ENCODE measurements around the gene PITPNM1.

PITPNM1 gene

DNA sequence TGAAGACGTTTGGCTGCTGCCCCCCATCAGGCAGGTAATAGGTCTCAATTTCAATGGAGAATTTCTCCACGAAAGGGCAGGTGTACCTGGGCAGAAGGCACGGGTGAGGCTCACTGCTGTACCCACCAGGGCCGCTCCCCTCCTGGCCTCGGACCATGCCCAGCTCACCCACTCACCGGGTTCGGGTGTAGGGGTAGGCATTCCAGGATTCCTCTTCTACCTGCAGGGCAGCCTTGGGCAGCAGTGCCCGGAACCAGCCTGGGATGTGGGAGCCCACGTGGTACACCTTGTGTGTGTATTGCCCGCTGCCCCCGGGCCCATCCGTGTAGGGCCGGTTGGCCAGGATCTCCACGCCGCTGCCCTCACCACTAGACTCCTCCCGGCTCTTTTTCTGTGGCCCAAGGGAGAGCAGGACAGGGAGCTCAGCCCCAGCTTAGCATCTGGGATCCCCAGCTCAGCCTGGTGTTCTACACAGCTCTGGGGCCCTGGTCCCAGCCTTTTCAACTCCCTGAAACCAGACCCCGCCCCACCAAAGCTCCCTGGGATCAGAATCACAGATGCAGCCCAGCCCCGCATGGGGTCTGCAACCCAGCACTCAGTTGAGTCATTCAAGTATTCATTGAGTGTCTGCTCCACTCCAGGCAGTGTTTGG, 2.7 kb downstream of the PITPNM1 start:
- no peak for DNase-seq

DNA sequence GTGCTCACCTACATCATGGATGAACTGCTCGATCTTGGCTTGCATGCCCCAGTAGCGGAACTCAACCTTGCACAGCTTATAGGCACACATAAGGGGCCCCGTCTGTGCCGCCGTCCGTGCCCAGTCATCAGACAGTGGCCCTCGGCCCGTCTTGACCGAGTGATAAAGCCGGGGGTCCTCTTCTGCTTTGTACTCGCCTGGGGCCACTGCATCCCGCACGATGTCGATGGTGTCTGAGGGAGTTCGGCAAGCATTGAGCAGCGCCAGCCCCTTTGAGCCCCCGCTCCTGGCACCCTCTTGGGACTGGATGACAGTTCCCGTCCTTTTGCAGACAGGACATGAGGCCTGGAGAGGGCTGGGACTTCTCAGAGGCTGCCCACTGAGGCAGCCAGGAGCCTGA, 3.3 kb downstream of the PITPNM1 start:
- no peak for DNase-seq

- DNase-seq = no peak
Observed at GRCh38 chr11:67500831-67501715, 4.1 kb downstream of the PITPNM1 start.

DNA sequence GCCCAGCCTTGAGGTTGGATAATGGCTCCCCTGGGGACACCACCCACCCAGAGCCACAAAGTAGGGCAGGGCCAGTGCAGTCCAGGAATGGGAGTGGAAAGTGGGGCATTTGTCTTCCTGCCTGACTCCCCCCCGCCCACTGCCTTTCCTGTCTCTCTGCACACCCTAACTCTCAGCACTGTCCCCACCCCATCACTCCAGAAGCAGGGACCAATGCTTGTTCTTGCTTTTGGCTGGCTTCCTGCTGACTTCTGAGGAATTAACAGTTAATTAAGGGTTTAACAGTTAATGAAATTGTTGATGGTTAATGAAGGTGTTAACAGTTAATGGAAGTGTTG, 4.7 kb downstream of the PITPNM1 start:
- DNase-seq = no peak

GRCh38 chr11:67499808-67500483, 5.2 kb downstream of the PITPNM1 start:
- DNase-seq = no peak

GRCh38 chr11:67498544-67498972, 6.6 kb downstream of the PITPNM1 start:
- DNase-seq = no peak

- no peak for DNase-seq
Observed at GRCh38 chr11:67497656-67498291, 7.4 kb downstream of the PITPNM1 start.

- DNase-seq = no peak
Observed at GRCh38 chr11:67496113-67496512, 9.1 kb downstream of the PITPNM1 start.

DNA sequence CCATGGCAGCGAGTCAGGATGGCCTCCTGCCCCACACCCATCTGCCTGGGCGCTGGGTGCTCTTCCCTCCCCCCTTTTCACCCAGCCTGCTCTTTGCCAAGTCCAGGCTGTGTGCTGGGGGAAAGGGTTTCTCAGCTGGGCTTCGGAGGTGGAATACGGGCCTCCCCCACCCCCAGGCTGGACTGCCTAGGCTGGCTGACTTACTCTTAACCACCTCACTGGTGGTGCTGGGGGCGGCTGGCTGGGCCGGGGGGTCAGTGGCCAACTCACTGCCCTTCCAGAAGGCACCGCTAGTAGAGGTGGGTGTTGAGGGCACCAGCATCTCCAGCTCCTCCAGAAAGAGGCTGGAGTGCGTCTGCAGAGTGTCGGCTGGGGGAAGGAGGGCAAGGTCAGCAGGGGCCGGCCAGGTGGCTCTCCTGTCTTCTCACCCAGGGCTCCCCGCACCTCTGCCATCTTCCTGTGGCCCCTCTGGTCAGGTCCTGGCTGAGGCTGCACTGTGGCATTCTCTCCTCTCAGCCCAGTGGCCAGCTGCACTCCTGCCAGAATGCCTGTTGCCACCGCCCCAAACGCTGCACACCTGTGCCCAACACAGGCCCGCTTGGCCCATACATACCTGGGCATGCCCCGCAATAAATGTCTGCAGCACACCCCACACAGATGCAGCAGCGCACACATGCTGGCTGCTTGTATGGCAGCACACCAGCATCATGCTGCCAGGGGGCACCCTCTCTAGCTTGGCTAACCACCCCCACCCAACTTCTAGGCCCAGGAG, 9.7 kb downstream of the PITPNM1 start:
- DNase-seq = no peak

- no peak for DNase-seq
Observed at GRCh38 chr11:67494371-67495233, 10.6 kb downstream of the PITPNM1 start.

DNA sequence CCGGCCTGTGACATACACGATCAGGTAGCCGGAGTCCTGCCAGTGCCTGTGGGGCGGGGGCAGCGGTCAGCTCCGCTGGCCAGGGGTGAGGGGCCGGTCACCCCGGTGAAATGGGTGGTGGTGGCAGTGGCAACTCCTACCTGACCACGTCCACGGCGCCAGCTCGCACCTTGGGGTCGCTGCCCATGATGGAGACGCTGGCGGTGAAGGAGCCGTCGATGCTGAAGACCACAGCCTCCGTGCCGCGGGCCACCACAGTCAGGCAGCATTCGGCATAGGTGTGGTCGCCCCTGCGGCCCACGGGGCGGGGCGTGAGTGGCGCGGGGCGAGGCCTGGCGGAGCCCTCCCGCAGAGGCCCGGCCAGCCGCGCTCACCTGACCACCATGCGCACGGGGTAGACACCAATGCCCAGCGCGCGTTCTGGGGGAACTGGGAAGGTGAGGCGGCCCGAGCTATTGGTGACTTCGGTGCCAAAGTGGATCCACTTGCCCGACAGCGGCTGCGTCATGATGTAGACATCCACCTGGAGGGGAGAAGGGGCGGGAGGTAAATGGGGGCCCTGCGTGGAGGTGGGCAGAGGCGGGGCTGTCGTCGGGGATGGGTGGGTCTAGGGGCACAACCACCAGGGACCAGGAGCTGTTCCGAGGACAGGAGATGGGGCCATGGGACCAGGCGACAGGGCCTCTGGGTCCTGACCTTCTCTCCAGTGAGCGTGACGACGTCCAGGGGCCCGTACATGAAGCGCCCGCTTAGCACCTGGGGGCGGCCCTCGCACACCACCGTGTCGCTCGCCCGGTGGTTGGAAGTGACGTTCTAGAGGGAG, 11.4 kb downstream of the PITPNM1 start:
- DNase-seq = no peak

GRCh38 chr11:67492801-67493547, 12.2 kb downstream of the PITPNM1 start:
- no peak for DNase-seq

GRCh38 chr11:67492069-67492727, 13.0 kb downstream of the PITPNM1 start:
- no peak for DNase-seq

DNA sequence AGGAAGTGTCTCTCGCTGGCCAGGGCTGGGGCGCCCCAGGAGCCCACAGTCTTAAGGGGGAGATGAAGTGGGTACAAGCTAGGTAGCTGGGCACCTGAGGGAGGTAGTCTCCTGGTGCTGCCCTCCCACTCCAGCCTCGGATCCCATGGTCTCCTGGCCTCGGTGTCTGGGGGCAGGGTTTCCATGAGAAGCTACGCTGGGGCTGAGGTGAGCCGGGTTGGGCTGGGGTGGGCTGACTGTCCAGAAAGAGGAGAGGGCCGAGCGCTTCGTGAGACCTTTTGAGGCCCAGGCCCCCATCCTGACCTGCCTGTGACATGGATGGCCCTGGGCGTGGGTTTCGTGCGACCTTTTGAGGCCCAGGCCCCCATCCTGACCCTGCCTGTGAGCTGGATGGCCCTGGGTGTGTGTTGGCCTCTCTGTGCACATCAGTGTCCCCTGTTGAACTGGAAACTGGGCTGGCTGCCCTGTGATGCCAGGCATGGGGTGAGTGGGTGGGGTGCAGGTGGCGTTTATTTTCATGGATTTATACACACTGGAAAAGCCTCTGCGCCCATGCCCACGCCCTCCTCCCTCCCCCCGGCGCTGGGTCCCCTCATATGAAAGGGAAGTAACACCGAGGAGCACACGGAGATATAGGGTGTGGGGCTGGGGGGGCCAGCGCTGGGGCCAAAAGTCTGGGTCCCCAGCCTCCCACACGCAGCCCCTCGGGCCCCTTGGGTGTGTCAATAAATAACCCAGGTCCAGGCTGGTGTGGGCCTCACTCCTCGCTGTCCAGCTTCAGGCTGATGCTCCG, 13.7 kb downstream of the PITPNM1 start:
- no peak for DNase-seq

- no peak for DNase-seq
Observed at GRCh38 chr11:67490727-67491065, 14.5 kb downstream of the PITPNM1 start.

DNA sequence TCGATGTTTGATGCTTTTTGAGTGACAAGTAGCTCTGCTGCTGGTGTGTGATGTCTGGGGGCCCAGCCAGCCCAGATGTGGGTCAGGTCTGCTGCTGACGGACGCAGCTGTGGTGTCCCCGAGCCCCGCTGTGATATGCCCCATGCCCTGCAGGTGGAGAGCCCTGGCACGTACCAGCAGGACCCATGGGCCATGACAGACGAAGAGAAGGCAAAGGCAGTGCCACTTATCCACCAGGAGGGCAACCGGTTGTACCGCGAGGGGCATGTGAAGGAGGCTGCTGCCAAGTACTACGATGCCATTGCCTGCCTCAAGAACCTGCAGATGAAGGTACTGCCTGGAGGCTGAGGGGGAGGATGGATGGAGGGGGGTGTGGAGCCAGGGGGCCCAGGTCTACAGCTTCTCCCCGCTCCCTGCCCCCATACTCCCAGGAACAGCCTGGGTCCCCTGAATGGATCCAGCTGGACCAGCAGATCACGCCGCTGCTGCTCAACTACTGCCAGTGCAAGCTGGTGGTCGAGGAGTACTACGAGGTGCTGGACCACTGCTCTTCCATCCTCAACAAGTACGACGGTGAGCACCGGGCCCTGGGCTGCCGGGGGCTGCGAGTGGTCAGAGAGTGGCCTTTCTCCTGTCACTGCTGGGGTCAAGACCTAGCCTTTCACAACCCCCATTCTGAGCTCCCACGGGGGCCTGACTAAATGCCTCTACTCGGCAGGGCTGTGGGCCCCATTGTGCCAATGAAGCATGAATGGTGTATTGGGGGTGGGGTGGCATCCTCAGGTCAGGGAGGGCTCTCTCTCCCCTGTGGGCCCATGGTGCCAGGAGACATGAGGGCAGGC, 15.1 kb downstream of the PITPNM1 start:
- no peak for DNase-seq

GRCh38 chr11:67489203-67489884, 15.8 kb downstream of the PITPNM1 start:
- no peak for DNase-seq
